Cerebellar cortex (tissue), 1 donor: ENCODE results near the gene CITED4.

ENCODE experiments used
- DNase-seq: peaks from one replicate; pipeline ENCODE4 v3.0.0-alpha.2; 2015; ENCODE audit warnings: low spot score

CITED4 gene

GRCh38 chr1:40834968-40835545, 27.1 kb downstream of the CITED4 start:
- no peak for DNase-seq

DNA sequence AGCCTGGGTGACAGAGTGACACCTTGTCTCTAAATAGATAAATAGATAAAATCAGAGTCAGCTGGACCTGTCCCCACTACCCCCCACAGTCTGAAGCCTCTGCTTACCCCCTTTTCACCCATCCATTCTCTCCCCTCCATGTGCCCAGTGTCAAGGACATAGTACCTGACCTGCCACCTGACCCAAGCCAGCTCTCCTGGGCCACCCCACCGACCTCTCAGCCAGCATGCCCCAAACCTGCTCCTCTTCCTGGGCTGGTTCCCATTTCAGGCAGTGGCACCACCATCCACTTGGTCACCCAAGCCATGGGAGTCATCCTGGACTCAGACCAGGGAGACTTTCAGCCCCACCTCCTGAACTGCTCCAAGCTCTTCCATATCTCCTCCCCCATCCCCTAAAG, 28.2 kb downstream of the CITED4 start:
- DNase-seq: no peak

GRCh38 chr1:40831001-40831732, 31.0 kb downstream of the CITED4 start:
- DNase-seq: no peak

GRCh38 chr1:40830419-40830943, 31.7 kb downstream of the CITED4 start:
- no peak for DNase-seq

DNA sequence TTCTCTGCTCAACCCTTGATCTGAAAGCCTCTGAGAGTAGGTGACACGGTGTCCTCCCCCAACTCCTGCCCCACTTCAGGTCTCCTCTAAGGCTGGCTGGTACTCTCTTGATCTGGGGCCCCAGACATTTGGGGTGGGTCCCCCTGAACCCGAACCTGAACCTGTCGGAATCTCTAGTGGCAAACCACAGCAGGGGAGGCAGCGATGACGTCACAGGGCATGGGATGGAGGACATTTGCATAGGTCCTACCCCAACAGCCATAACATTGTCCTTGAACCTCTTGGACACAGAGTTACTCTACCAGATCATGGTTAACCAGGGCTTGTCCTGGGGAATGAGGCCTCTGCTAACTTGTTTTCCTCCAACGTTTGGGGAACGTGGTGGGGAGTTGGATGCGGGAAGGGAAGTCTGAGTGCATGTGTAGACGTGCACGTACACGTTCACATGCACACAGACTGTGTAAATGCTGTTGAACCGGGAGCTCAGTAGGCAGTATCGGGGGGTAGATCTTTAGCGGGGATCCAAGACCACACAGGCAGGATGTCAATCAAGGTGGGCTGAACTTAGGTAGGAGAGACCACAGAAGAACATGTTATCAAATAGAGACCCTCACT, 32.4 kb downstream of the CITED4 start:
- DNase-seq: no peak

- no peak for DNase-seq
These were observed 36.2 kb downstream of the CITED4 start for GRCh38 chr1:40825996-40826395.

GRCh38 chr1:40825435-40825788, 36.8 kb downstream of the CITED4 start:
- DNase-seq: no peak

- DNase-seq: no peak
These were observed 37.4 kb downstream of the CITED4 start for GRCh38 chr1:40824591-40825434.

- DNase-seq: no peak
These were observed 38.2 kb downstream of the CITED4 start for GRCh38 chr1:40823983-40824382.

DNA sequence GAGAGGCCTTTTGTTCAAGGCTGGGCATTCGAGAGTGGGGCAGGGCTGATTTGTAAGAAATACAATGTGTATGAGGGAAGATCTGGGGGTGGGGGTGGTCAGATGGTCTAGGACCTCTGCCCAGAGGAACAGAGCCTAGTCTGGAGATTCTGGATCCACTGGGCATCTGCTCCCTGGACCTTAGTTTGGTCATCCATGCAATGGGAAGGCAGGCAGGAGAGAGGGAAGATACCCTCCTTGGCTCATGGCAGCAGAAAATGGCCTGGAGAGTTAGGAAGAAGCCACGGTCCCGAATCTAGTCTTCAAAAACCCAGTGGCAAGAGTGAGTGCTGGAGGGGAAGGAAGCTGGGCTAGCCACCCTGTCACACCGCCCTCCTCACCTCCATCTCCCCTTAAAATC, 38.8 kb downstream of the CITED4 start:
- DNase-seq: no peak

GRCh38 chr1:40822890-40823289, 39.3 kb downstream of the CITED4 start:
- no peak for DNase-seq

DNA sequence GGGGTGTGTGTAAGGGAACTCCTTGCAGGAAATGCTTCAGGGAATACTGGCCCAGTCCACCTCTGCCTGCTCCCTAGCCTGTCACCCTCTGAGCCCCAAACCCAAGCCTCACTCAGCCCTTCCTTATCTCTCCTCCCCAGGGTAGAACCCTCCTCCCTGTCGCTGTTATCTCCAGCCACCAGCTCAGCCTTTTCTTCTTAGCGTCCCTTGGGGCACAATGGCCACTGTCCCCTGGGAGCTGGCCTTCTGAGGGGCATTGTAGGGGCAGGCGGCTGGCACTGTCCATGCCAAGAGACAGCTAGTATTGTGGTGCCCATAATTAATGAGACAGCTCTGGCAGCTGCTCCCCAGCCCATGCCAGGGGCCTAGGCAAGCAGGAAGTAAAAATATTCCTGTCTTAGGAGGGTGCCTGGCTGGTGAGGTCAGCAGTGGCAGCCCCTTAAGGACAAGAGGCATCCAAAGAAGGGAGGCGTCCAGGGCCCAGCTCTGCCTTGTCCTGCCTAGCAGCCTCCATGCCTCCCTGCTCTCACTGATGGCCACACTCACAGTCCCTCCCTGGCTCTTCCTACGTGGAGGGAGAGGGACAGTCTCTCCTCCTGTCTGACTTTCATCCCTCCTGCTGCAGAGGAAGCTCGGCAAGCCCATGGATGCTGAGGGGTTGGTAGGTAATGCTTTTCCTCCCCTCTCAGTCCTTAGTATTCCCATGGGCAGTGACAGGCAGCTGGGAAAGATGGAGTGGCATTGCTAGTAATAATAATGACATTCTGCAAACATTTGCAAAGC, 41.1 kb downstream of the CITED4 start:
- DNase-seq: no peak

GRCh38 chr1:40820251-40820797, 41.8 kb downstream of the CITED4 start:
- no peak for DNase-seq

DNA sequence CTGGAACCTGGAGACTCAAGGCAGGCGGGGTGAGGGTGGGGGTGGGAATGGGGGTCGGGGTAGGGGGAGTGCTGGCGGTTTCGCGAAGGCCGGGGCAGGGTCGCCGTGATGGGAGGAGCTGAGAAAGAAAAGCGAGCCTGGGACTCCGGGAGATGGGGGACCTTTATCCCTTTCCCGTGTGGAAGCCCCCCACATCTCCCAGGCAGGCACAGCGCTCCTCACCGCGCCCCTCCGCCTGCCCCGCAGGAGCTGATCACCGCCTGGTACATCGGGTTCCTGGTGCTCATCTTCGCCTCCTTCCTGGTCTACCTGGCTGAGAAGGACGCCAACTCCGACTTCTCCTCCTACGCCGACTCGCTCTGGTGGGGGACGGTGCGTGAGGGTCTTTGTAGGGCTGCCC, 43.1 kb downstream of the CITED4 start:
- DNase-seq: no peak

- no peak for DNase-seq
These were observed 43.8 kb downstream of the CITED4 start for GRCh38 chr1:40818264-40818961.

GRCh38 chr1:40817791-40818263, 44.3 kb downstream of the CITED4 start:
- no peak for DNase-seq

DNA sequence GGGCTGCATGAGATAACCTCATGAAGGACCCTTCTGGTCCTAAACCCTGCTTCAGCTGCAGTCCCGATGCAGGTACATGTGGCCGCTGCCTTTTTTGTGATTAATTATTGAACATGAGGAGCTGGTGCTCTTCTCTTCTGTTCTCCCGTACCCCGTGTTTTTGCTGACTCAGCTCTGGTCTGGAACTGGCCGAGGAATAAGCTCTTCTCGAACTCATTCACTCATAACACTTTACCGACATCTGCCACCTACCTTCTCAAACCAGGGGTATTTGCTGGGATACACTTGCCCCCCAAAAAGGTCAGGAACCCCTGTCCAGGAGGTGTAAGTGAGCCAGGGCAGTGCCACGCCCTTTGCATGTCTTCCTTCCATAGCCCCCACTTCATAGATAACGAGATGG, 46.7 kb downstream of the CITED4 start:
- DNase-seq: no peak
